Embryonic facial prominence (tissue), 1 donor: ENCODE data around the gene FAM114A1.
"Not testable (repeated sequence)": the region's sequence is repeated elsewhere in the genome, so short reads cannot be mapped to it uniquely, and the experiment has no call there.

Source experiments
- DNase-seq: peaks from one replicate; pipeline ENCODE4 v3.0.0-alpha.2; 2016; ENCODE audit errors: extremely low spot score

Gene FAM114A1

DNA sequence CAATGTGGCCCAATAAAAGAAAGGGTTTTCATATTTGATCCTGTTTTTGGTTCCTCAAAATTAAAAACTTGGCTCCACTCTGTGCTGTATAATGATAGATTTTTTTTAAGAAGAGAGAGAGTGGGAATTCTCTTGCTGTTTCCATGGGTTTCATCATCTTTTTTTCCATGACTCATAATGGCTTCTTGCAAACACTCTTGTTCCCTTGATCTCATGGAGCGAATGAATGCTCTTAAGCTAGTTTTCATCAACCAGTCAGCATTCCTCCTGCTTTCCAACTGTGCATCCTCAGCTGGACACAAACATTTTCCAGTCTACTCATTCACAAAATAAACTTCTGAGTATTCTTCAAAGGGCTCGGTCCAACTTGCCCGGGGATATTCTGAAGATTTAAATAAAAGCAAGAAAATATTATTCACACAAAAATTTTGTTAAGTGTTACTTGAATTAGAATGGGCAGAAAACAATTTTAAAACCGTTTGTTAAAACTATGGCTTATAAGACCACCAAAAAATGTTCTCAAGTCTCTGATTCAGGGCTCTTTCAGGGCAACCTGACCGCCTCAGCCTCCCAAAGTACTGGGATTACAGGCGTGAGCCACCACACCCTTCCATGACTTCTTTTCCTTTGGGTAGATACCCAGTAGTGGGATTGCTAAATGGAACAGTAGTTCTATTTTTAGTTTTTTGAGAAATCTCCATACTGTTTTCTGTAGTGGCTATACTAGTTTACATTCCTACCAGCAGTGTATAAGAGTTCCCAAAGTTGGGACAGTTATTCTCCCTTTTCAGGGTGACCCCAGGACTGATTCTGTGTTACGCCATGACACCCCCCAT is 99.9 kb downstream of the FAM114A1 start:
- DNase-seq = no peak

DNA sequence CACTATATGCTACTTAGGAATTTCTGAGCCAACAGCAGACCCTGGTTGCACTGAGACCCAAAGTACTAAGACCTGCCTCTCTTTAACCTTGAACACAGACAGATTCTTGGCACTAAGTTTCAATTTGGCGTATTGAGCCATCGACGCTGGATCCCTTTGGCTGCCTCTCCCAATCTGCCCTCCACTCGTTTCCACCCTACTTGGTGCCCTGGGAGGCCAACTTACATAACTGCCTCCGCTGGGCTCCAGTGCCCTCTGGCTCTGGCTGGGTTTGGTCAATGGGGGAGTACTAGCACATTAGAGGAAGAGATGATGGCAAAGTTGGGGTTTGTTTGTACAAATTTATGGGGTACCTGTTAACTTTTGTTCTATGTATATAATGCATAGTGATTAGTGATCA is 101.1 kb downstream of the FAM114A1 start:
- no peak for DNase-seq

DNA sequence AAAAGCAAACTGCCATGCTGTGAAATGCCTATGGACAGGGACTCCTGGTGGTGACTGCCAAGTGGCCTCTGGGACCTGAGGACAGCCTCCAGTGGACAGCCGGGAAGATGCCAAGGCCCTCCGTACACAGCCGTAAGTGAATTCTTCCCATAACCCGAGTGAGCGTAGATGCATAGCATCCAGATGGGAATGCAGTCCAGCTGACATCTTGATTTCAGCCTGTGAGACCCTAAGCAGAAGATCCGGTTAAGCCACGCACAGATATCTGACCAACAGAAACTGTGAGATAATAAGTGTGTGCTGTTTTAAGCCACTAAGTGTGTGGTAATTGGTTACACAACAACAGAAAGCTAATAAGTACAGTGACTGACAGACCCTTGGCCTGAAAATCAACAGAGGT is 108.7 kb downstream of the FAM114A1 start:
- no peak for DNase-seq

DNA sequence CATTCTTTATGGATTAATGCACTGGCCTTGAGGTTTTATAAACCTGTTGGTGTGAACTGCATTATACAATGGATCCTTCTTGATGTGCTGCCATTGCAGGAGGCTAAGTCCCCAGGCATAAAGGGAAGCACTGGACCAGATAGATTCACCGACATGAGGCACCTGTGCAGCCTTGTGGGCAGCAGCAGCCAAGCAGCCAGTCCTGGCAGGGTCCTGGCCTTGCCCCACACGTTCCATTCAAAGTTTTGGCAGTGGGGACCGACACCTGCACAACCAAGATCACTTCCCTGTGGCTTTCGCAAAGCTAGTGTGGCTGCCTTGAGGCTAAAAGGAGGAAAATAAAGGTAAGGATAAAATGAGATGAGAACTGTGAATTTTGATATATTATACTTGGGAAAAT is 111.5 kb downstream of the FAM114A1 start:
- DNase-seq = no peak

DNA sequence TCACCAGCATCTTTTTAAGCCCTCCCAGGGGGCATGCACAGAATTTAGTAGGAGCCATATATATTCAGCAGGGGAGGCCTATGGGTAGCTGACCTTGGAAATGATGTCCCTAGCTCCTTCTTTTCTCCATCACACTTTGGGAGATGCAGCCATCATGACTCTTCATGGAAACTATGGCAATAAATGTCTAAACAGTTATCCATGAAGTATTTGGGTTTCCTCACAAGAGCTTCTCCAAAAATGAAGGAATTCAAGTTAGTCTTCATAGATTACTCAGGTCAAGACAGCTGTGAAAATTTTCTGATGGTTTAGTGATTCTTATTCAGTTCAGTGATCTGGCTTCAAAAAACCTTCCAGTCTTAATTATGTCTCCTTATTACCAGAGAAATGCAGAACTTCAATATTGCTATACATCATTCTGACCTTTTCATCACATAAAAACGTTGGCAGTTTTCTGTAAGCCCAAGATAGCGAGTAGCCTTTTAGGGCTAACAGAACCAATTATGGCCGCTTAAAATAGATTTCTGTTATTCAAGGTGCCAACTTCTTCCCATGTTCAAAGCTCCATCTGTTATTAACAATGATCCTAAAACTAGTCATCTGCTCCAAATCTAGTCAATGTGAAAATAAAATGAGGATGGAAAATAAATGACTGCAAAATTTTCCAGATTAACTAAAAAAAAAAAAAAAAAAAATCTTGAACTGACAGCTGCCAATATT is 112.1 kb downstream of the FAM114A1 start:
- DNase-seq = no peak

DNA sequence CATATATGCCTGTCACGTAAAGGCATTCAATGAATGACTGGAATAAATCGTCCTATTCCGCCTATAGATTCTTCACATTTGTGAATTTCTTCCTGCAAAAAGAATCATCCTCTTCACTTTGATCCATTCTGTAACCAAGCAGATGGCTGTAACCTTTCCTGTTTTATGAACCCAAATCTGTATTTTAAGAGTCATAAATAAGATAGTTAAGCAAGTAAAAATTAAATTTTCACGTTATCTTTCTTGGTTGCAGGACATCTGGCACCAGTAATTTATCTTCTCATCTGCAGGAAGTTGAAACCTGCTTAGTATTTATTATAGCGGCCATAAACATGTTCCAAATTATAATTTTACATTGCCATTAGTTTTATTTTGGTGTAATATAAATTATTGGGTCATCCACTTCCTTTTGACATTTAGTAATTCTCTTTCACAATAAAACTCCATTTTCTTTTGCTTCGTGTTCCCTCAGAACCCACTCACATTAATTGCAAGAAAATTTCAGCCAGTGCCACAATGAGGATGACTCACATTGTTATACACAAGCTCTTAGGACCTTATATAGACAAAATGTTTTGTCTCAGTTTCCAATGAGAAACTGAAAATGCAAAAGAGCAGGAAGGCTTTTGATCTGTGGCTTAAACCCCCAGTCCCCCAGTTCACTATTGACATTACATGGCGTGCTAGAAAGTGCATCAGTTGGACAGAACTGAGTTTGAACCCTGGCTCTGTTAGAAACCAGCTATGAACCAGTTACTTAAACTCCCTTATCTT is 113.5 kb downstream of the FAM114A1 start:
- no peak for DNase-seq

DNA sequence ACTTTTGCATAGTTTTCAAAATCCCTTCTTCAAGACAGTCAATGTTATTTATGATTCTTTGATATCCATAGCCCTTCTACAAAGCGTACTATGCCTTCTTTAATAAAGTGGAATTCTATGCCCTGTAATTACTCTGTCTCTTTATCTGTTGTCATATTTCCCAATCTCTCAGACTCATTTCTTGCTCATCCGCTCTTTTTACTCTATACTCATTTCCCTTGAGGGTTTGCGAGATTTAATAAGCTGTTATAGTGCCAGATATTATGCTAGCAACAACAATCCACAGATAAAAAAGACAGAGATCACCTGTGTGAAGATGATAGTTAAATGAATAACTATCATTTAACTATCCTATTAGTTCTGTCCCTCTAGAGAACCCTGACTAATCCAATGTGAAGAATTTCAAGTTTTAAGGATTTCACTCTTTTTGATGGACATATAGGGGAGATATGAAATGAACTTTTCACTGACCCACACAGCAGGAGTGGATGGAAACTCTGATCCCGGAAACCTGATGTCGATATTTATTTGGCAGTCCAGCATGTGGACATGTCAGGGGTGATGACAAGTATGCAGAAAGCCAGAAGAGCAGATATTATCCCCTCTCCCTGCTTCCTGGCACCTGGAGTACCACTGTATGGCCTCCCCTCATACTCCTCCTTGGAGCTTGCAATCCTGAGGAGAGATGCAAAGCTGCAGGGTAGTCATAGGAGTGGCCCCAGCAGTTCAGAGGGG is 114.9 kb downstream of the FAM114A1 start:
- DNase-seq = no peak

DNA sequence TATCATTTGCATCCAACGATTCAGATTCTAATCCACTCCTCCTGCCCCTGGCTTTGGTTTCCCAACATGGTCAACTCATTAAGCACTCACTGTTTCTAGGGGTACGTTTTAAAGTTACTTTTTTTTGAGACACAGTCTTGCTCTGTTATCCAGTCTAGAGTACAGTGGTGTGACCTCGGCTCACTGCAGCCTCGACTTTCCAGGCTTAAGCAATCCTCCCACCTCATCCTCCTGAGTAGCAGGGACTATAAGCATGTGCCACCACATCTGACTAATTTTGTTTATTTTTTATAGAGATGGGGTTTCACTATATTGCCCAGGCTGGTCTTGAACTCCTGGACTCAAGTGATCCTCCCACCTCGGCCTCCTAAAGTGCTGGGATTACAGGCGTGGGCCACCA is 115.7 kb downstream of the FAM114A1 start:
- no peak for DNase-seq

DNA sequence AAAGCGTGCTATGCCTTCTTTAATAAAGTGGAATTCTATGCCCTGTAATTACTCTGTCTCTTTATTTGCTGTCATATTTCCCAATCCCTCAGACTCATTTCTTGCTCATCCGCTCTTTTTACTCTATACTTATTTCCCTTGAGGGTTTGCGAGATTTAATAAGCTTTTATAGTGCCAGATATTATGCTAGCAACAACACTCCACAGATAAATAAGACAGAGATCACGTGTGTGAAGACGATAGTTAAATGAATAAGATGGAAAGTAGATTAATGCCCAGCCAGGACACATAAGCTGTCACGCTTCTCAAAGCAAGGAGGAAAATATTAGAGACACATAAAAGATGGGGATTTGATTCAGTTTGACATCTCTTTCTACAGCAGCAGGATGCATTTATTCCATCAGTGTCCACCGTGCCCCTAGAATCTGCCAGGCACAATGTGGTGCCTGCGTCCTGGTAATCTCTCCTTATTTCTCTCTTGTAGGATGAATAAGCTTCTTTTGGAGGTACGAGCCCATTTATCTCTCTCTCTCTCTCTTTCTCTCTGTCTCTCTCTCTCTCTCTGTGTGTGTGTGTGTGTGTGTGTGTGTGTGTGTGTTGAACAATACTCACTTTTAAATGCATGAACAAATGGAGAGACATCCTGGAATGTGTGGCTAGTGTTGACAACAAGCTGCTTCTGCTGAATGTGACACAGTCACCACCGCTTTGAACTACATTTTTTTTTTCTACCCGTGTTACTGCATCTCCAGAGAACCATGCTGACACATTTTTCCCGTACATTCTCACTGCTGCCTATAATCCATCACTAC is 116.4 kb downstream of the FAM114A1 start:
- no peak for DNase-seq

DNA sequence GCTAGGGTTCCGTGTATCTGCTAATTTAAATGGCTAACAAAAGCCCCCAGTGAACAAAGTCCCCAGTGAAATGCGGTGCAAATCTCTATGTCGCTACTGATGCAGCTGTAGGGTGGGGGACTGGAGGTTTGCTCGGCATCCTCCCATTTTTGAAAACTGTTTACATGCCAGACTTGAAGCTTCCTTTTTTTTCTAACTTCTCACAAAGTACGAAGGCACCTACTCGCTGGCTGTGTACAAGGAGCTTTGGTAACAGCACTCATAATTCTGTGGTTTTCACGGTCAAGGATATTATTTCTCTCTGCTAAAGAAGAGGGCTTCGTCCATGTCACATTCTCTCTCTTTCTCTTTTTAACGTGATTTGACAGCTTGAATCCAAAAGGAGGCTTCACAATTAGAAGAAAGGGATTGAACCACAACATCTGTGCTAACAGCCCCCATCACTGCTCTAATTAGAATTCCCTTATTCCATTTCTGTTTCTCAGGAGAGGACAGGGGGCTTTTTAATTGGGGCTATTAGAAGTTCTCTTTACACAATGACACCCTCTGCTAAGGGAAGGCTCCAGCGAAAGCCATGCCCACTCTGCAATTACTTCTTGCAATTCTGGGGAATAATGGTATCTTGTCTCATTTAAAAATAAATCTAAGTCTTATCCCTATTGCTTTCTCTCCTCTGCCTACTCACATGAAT is 117.9 kb downstream of the FAM114A1 start:
- DNase-seq = no peak

DNA sequence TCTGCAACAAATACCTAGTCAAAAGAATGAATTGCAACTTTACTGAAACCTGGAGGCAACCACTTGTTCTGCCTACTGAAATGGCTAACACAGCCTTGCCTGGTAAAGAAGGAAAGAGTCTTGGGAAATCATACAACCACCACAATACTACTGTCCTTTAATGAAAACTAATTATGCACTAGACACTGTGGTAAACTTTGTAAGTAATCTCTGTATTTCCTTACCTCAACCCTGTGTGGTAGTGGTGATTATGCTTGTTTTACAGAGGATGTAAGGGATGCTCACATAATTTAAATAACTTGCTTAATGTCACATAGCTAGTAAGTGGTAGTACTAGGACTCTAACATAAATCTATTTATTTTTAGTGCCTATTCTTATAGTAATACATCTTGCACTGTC is 119.9 kb downstream of the FAM114A1 start:
- DNase-seq = no peak

DNA sequence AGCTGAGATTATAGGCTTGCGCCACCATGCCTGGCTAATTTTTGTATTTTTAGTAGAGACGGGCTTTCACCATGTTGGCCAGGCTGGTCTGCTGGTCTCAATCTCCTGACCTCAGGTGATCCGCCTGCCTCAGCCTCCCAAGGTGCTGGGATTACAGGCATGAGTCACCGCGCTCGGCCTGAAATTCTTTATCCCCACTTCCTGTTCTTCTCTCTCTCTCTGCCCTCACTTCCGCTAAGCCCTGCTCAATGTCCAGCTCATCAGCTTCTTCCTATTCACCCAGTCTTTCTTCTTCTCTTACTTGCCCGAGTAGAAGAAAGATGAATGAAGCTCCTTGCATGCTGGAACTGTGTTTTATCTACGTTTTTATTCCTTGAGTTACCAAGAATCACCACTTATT is 120.7 kb downstream of the FAM114A1 start:
- DNase-seq = not testable (repeated sequence)

DNA sequence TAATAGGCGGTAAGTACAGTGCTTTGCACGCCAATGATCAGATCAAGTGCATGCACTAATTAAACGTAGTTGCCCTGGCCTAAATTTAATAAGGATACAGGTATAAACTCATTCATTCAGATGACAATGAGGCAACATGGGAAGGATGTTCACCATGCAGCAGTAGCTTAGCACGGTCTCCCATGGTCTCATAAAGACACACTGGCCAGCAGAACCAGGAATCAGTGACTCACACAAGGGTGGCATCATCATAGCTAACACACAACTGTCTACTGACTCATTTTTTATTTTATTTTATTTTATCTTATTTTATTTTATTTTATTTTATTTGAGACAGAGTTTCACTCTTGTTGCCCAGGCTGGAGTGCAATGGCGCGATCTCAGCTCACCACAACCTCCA is 121.9 kb downstream of the FAM114A1 start:
- no peak for DNase-seq

DNA sequence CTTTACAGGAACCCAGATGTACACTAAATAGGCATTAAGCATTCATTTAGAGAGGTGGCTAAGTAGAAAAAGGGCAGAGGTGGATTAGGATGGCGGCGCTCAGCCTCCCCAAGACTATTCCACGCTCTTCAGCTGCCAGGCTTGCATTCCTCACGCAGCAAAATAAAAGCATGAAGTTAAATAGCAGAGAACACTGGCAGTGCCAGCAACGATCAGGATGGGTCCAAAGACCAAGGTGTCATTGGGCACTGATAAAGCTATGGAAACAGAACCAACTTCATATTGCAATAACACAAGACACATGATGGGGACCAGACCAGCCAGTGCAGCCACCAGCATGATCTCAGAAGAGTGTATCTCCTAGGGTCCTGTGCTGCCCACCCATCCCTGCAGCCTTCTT is 122.6 kb downstream of the FAM114A1 start:
- no peak for DNase-seq

DNA sequence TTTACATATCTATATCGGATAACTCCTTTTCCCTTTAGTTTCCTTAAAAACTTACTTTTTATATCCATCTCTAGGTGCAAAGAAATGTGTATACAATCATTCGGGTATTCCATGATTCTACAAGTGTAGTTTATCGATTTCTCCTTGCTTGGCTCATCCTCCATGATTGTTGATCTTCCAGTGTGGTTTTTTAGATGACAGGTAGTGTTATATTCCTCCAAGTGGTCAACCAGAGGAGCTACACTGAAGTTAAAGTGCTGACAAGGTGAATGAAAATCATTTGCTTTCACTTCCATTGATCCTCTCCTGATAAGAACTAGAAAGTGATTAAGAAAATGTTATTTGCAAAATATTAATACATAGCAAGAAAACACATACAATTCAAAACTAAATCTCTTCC is 126.1 kb downstream of the FAM114A1 start:
- DNase-seq = no peak

DNA sequence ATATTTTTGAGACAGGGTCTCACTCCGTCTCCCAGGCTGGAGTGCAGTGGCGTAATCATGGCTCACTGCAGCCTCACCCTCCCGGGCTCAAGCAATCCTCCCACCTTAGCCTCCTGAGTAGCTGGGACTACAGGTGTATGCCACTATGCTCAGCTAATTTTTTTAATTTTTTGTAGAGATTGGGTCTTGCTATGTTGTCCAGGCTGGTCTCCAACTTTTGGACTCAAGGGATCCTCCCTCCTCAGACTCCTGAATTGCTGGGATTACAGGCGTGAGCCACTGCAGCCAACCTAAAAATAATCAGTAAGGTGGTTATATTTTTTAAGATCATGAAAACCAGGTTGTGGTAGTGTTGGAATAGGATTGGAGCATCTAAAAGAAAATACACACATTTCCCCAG is 126.5 kb downstream of the FAM114A1 start:
- DNase-seq = no peak
